Measurements from ENCODE around the gene ZFP36L1. TPM values are rescaled to one million over a fixed set of nuclear protein-coding genes. Genes with fewer than 3 reads are reported as not detected.

The ZFP36L1 gene
- total and polyA plus RNA-seq, 9 of the 15 experiments (the other 6 are each of a cell fraction or from before 2014, with no cell fraction given), result 1.3 to 26.6 (median 3.7) TPM

DNA sequence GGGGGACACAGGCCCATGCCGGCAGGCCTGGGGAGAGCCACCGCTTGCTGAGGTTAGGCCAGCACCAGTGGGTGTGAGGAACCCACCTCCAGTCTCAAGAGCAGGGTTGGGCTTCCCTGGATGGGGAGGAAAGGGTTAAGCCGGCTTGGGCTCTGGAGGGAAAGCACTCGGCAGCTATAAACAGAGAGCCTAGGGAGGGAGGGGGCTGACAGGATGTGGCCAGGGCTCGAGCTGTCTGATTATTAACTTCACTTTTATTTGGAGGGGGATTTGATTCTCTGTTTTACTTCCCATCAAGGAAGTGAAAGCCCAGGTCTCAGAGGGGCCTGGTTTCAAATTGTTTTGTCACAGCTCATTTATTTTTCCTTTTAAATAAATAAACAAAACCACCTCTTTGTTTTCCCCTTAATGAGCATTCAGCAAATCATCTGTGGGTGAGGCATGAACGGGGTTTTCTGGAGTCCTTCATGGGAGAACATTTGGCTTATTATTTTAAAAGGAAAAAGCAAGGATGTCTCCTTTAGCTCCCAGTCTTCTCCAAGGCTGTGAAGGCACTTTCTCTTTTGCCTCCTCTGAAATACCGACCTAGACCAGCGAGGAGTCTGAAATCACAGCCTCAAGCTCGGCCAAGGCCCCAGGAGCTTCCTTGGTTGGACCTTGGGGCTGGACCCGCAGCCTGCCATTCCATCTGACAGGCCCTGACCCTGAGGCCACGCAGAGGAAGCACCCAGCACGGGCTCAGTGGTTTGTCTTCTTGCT is 21.9 kb upstream of the ZFP36L1 start (continued):
- TF ChIP-seq HDAC1 (IDR thresholded peaks at IDR 0.05), result no peak
- no peak for TF ChIP-seq RBM22 (IDR thresholded peaks at IDR 0.05; ENCODE audit: low read depth, low read length, poor library complexity, severe bottlenecking)
- TF ChIP-seq KHSRP (IDR thresholded peaks at IDR 0.05), result no peak
- TF ChIP-seq WHSC1 (IDR thresholded peaks at IDR 0.05; ENCODE audit: low read length), result no peak
- no peak for TF ChIP-seq CC2D1A (IDR thresholded peaks at IDR 0.05)
- TF ChIP-seq, protein P1, sequence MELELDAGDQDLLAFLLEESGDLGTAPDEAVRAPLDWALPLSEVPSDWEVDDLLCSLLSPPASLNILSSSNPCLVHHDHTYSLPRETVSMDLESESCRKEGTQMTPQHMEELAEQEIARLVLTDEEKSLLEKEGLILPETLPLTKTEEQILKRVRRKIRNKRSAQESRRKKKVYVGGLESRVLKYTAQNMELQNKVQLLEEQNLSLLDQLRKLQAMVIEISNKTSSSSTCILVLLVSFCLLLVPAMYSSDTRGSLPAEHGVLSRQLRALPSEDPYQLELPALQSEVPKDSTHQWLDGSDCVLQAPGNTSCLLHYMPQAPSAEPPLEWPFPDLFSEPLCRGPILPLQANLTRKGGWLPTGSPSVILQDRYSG (tag; conservative IDR thresholded peaks at IDR 0.05; ENCODE audit: low read depth), result no peak
- 0 out of 2 replicates have a peak, but pooled peaks have one; percentile 35 for TF ChIP-seq ZNF197 (CRISPR knock-in tag; IDR thresholded peaks at IDR 0.05; ENCODE audit: low read depth)
- TF ChIP-seq CXXC5 (CRISPR knock-in tag; IDR thresholded peaks at IDR 0.05), result no peak
- TF ChIP-seq, protein P2, sequence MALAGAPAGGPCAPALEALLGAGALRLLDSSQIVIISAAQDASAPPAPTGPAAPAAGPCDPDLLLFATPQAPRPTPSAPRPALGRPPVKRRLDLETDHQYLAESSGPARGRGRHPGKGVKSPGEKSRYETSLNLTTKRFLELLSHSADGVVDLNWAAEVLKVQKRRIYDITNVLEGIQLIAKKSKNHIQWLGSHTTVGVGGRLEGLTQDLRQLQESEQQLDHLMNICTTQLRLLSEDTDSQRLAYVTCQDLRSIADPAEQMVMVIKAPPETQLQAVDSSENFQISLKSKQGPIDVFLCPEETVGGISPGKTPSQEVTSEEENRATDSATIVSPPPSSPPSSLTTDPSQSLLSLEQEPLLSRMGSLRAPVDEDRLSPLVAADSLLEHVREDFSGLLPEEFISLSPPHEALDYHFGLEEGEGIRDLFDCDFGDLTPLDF (CRISPR knock-in tag; IDR thresholded peaks at IDR 0.05), result no peak
- TF ChIP-seq CBFB (CRISPR knock-in tag; IDR thresholded peaks at IDR 0.05), result no peak
- TF ChIP-seq CBFA2T2 (conservative IDR thresholded peaks at IDR 0.05), result no peak
- TF ChIP-seq, protein P3, sequence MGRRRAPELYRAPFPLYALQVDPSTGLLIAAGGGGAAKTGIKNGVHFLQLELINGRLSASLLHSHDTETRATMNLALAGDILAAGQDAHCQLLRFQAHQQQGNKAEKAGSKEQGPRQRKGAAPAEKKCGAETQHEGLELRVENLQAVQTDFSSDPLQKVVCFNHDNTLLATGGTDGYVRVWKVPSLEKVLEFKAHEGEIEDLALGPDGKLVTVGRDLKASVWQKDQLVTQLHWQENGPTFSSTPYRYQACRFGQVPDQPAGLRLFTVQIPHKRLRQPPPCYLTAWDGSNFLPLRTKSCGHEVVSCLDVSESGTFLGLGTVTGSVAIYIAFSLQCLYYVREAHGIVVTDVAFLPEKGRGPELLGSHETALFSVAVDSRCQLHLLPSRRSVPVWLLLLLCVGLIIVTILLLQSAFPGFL (CRISPR knock-in tag; IDR thresholded peaks at IDR 0.05), result no peak
- no peak for TF ChIP-seq ZZZ3 (IDR thresholded peaks at IDR 0.05)
- TF ChIP-seq ZNF77 (CRISPR knock-in tag; IDR thresholded peaks at IDR 0.05), result no peak
- TF ChIP-seq MTA1 (IDR thresholded peaks at IDR 0.05; ENCODE audit: borderline replicate concordance), result peak; percentile 51; the same call in 1 of the 2 replicates
- TF ChIP-seq, protein P4, sequence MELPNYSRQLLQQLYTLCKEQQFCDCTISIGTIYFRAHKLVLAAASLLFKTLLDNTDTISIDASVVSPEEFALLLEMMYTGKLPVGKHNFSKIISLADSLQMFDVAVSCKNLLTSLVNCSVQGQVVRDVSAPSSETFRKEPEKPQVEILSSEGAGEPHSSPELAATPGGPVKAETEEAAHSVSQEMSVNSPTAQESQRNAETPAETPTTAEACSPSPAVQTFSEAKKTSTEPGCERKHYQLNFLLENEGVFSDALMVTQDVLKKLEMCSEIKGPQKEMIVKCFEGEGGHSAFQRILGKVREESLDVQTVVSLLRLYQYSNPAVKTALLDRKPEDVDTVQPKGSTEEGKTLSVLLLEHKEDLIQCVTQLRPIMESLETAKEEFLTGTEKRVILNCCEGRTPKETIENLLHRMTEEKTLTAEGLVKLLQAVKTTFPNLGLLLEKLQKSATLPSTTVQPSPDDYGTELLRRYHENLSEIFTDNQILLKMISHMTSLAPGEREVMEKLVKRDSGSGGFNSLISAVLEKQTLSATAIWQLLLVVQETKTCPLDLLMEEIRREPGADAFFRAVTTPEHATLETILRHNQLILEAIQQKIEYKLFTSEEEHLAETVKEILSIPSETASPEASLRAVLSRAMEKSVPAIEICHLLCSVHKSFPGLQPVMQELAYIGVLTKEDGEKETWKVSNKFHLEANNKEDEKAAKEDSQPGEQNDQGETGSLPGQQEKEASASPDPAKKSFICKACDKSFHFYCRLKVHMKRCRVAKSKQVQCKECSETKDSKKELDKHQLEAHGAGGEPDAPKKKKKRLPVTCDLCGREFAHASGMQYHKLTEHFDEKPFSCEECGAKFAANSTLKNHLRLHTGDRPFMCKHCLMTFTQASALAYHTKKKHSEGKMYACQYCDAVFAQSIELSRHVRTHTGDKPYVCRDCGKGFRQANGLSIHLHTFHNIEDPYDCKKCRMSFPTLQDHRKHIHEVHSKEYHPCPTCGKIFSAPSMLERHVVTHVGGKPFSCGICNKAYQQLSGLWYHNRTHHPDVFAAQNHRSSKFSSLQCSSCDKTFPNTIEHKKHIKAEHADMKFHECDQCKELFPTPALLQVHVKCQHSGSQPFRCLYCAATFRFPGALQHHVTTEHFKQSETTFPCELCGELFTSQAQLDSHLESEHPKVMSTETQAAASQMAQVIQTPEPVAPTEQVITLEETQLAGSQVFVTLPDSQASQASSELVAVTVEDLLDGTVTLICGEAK (IDR thresholded peaks at IDR 0.05), result no peak
- TF ChIP-seq, protein P4 (CRISPR knock-in tag; IDR thresholded peaks at IDR 0.05), result no peak
